Stimulated activated CD4-positive, alpha-beta T cell treated with anti-CD3 and anti-CD28 coated beads, Interleukin-4, amount 100 ng/mL, for 4 hours (primary cell): ENCODE results near the gene MECP2.

ENCODE experiments used
- DNase-seq, 2 experiments: peaks; one replicate each; pipeline ENCODE4 v3.0.0-alpha.2; 2020

MECP2 gene

GRCh38 chrX:154059231-154059630 lies 38.3 kb downstream of the MECP2 start:
- DNase-seq, result no peak

- no peak for DNase-seq
Measured at GRCh38 chrX:154058214-154058997, 39.1 kb downstream of the MECP2 start.

- no peak for DNase-seq
Measured at GRCh38 chrX:154057791-154058190, 39.7 kb downstream of the MECP2 start.

- no peak for DNase-seq
Measured at GRCh38 chrX:154056770-154057241, 40.7 kb downstream of the MECP2 start.

GRCh38 chrX:154051201-154051810 lies 46.2 kb downstream of the MECP2 start:
- peak; percentile 54 to 64 for DNase-seq

- no peak for DNase-seq
Measured at GRCh38 chrX:154050113-154050495, 47.4 kb downstream of the MECP2 start.

GRCh38 chrX:154049209-154050112 lies 48.1 kb downstream of the MECP2 start:
- DNase-seq, result no peak

GRCh38 chrX:154048398-154048797 lies 49.1 kb downstream of the MECP2 start:
- no peak for DNase-seq

- no peak for DNase-seq
Measured at GRCh38 chrX:154046940-154047610, 50.4 kb downstream of the MECP2 start.

GRCh38 chrX:154046031-154046781 lies 51.3 kb downstream of the MECP2 start:
- DNase-seq, result no peak

GRCh38 chrX:154044091-154044490 lies 53.4 kb downstream of the MECP2 start:
- DNase-seq, result no peak

- DNase-seq, result no peak
Measured at GRCh38 chrX:154043003-154043763, 54.3 kb downstream of the MECP2 start.

- DNase-seq, result no peak
Measured at GRCh38 chrX:154040863-154041262, 56.7 kb downstream of the MECP2 start.

GRCh38 chrX:154040307-154040756 lies 57.2 kb downstream of the MECP2 start:
- no peak for DNase-seq

GRCh38 chrX:154039577-154039976 lies 57.9 kb downstream of the MECP2 start:
- DNase-seq, result no peak

GRCh38 chrX:154038656-154039055 lies 58.9 kb downstream of the MECP2 start:
- no peak for DNase-seq

GRCh38 chrX:154037754-154038153 lies 59.8 kb downstream of the MECP2 start:
- DNase-seq, result no peak

- no peak for DNase-seq
Measured at GRCh38 chrX:154036513-154036912, 61.0 kb downstream of the MECP2 start.

- DNase-seq, result no peak
Measured at GRCh38 chrX:154033848-154034247, 63.7 kb downstream of the MECP2 start.

GRCh38 chrX:154032653-154033052 lies 64.9 kb downstream of the MECP2 start:
- no peak for DNase-seq

- DNase-seq, result no peak
Measured at GRCh38 chrX:154032160-154032559, 65.4 kb downstream of the MECP2 start.
